ENCODE results near the gene GUCY2D.

Gene GUCY2D

DNA sequence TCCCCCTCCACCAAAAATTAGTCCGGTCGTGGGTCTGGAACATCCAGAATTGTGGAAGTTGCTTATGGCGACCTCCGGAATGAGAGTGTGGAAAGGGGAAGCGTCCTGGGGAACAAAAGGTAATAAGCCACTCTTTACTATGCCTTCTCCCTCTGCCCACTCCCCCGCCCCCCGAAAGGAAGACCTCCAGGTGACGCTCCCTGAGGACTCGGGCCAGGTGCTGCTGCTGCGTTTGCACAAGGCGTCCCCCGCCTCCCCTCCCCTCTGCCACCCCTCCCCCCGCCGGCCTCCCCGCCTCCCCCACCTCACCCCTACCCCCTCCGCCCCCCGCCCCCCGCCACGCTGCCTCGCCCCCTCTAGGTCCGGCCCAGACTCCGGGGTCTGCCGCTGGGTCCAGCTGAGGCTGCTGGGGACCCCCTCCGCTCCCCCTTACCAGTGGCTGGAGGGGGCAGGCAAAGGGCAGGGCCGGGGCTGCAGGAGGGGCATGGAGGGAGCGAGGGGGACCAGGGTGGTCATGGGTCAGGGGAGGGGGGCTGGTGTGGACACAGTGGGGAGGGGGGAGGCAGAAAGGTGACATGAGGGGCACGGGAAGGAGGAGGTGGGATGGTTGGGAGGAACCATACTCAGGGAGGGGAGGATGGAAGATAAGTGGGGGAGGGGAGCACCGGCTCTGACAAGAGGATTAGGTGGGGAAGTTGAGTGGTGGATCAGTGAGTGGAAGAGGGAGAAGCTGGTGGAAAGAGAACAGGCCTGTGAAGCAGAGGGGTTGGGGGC lies 61.5 kb downstream of the GUCY2D start:
- no peak for DNase-seq (ENCODE audit: low read depth in 2 of 2)

DNA sequence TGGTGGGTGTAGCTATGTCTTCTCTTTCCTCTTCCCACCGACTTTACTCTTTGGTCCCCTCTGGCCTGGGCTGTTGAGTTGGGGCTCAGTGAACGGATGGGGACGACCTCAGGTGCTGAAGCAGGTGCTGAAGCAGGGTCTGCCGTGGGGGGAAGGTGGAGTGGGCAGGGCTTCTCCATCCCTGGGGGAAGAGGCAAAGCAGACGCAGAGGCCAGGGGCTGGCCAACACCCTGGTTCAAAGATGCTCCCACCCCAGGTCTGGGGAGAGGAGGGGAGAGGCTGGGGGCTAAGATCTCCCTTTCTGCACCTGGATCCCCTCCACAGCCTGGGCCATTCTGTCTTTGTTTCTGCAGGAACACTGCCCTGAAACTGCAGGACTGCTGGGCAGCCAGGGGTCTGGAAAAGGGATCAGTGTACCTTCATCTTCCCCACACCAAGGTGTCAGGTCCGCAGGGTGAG lies 62.2 kb downstream of the GUCY2D start:
- no peak for DNase-seq (ENCODE audit: low read depth in 2 of 2)

DNA sequence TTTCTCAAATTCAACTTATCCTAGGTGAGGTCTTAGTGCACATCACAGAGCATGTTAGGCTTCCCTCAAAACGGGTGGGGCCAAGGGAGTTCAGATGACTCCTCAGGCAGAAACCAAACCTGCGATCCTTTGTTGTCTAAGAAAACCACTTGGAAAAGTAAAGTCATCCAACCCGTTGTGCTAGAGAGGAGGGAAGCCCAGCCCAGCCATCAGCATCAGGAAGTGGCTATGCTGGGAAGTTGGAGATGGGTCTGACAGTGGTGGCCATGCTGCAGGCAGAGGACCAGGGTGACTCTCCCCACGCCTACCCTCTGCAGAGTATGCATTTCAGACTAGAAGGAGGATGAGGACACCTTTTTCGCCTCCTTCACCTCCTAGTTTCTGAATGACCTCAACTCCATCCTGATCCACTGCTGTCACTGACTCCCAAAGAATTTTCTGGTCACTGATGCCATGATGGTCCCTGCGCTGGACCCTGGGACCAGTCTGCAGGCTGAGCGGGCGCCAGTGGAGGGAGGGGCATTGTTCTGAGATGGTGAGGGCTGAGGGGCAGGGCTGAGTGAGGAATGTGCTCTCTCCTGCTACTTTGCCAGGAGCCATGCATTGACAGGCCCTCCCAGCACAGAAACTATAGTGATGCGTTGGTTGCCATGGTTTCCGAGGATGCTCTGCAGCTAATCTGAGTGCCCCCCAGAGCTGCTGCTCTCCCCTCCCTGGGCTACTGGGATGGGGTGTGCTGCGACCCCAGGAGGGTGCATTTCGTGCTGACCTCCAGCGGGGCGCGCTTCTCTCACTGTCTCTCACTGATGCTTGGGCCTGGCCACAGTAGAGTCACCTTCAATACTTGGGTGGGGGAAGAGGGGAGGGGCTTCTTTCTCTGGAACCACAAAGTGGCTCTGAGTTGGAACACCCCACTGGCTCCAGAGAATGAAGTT lies 64.7 kb downstream of the GUCY2D start:
- DNase-seq (ENCODE audit: low read depth in 2 of 2): no peak

GRCh38 chr17:8067806-8068205 lies 65.4 kb downstream of the GUCY2D start:
- no peak for DNase-seq (ENCODE audit: low read depth in 2 of 2)

- DNase-seq (ENCODE audit: low read depth in 2 of 2): no peak
Measured at GRCh38 chr17:8068736-8069586, 66.5 kb downstream of the GUCY2D start.

GRCh38 chr17:8069587-8069860 lies 67.1 kb downstream of the GUCY2D start:
- no peak for DNase-seq (ENCODE audit: low read depth in 2 of 2)

Measured in activated CD4-positive, alpha-beta T cell treated with anti-CD3 and anti-CD28 coated beads for 24 hours (primary cell).